ENCODE data around the gene REEP3. TPM values are rescaled to one million over a fixed set of nuclear protein-coding genes. Genes with fewer than 3 reads are reported as not detected.

REEP3 gene
- total and polyA plus RNA-seq, 2 experiments from 2014 or later, result 43.1 to 73.6 TPM

GRCh38 chr10:63603709-63604445 lies 82.7 kb downstream of the REEP3 start:
- TF ChIP-seq EZH2phosphoT487 (IDR thresholded peaks at IDR 0.05; ENCODE audit: low read depth, severe bottlenecking, unreplicated experiment), result no peak
- TF ChIP-seq, protein P1, sequence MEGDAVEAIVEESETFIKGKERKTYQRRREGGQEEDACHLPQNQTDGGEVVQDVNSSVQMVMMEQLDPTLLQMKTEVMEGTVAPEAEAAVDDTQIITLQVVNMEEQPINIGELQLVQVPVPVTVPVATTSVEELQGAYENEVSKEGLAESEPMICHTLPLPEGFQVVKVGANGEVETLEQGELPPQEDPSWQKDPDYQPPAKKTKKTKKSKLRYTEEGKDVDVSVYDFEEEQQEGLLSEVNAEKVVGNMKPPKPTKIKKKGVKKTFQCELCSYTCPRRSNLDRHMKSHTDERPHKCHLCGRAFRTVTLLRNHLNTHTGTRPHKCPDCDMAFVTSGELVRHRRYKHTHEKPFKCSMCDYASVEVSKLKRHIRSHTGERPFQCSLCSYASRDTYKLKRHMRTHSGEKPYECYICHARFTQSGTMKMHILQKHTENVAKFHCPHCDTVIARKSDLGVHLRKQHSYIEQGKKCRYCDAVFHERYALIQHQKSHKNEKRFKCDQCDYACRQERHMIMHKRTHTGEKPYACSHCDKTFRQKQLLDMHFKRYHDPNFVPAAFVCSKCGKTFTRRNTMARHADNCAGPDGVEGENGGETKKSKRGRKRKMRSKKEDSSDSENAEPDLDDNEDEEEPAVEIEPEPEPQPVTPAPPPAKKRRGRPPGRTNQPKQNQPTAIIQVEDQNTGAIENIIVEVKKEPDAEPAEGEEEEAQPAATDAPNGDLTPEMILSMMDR (IDR thresholded peaks at IDR 0.05; ENCODE audit: poor library complexity), result no peak
- no peak for TF ChIP-seq EZH2 (IDR thresholded peaks at IDR 0.05; ENCODE audit: borderline replicate concordance)
- H3K79me2 ChIP-seq, result no peaks in the 10 kb centered on the region
- H3K27me3 ChIP-seq, result no peaks in the 10 kb centered on the region
- no peaks in the 10 kb centered on the region for H3K9me3 ChIP-seq (ENCODE audit: low read depth)
- peaks cover 19% of the 10 kb centered on the region for H3K4me1 ChIP-seq (ENCODE audit: insufficient read depth)
- no peaks in the 10 kb centered on the region for H3K36me3 ChIP-seq (replicated peaks; ENCODE audit: insufficient read depth, low read depth)
- H2AFZ ChIP-seq, result no peak overlapping the region
- no peak overlapping the region for H3K4me3 ChIP-seq
- DNase-seq (ENCODE audit: low spot score), result no peak
- WGBS (ENCODE audit: low lambda C conversion rate, missing lambda C conversion rate), result 73% methylated on average over 7 of the region's 7 CpGs
- peaks cover 2% of the 10 kb centered on the region for H4K20me1 ChIP-seq (ENCODE audit: insufficient read depth, poor library complexity, severe bottlenecking)
- peak overlapping the region; percentile 49 for H3K27ac ChIP-seq
- no peaks in the 10 kb centered on the region for H3K9me2 ChIP-seq (replicated peaks; ENCODE audit: insufficient read depth)
- H3K4me2 ChIP-seq, result peak overlapping the region; percentile 13

- Histone ChIP-seq H3K9me3 (ENCODE audit: low read depth) (no peaks in the 10 kb centered on the region), H3K9me2 (replicated peaks; ENCODE audit: insufficient read depth) (no peaks in the 10 kb centered on the region), H3K36me3 (replicated peaks; ENCODE audit: insufficient read depth, low read depth) (no peaks in the 10 kb centered on the region), H3K4me1 (ENCODE audit: insufficient read depth) (peaks cover 19% of the 10 kb centered on the region), H3K27ac (peak overlapping the region; percentile 87), H3K4me2 (peak overlapping the region; percentile 45), H3K79me2 (no peaks in the 10 kb centered on the region), H4K20me1 (ENCODE audit: insufficient read depth, poor library complexity, severe bottlenecking) (peaks cover 2% of the 10 kb centered on the region), H3K27me3 (no peaks in the 10 kb centered on the region), H3K4me3 (no peak overlapping the region), H2AFZ (no peak overlapping the region)
- TF ChIP-seq, protein P1 (IDR thresholded peaks at IDR 0.05; ENCODE audit: poor library complexity), result no peak
- TF ChIP-seq EZH2phosphoT487 (IDR thresholded peaks at IDR 0.05; ENCODE audit: low read depth, severe bottlenecking, unreplicated experiment), result no peak
- no peak for TF ChIP-seq EZH2 (IDR thresholded peaks at IDR 0.05; ENCODE audit: borderline replicate concordance)
- 71% methylated on average over 3 of the region's 3 CpGs for WGBS (ENCODE audit: low lambda C conversion rate, missing lambda C conversion rate)
- DNase-seq (ENCODE audit: low spot score), result peak; percentile 77
Observed at GRCh38 chr10:63605197-63605967, 84.2 kb downstream of the REEP3 start.

- TF ChIP-seq EZH2phosphoT487 (IDR thresholded peaks at IDR 0.05; ENCODE audit: low read depth, severe bottlenecking, unreplicated experiment), result no peak
- TF ChIP-seq EZH2 (IDR thresholded peaks at IDR 0.05; ENCODE audit: borderline replicate concordance), result no peak
- TF ChIP-seq, protein P1 (IDR thresholded peaks at IDR 0.05; ENCODE audit: poor library complexity), result no peak
- H3K4me3 ChIP-seq, result no peak overlapping the region
- H3K27ac ChIP-seq, result no peak overlapping the region
- no peaks in the 10 kb centered on the region for H3K9me2 ChIP-seq (replicated peaks; ENCODE audit: insufficient read depth)
- H3K27me3 ChIP-seq, result no peaks in the 10 kb centered on the region
- H3K9me3 ChIP-seq (ENCODE audit: low read depth), result no peaks in the 10 kb centered on the region
- peaks cover 19% of the 10 kb centered on the region for H3K4me1 ChIP-seq (ENCODE audit: insufficient read depth)
- no peak overlapping the region for H3K4me2 ChIP-seq
- WGBS (ENCODE audit: low lambda C conversion rate, missing lambda C conversion rate), result 95% methylated on average over 1 of the region's 1 CpG
- H3K79me2 ChIP-seq, result no peaks in the 10 kb centered on the region
- no peak overlapping the region for H2AFZ ChIP-seq
- no peaks in the 10 kb centered on the region for H4K20me1 ChIP-seq (ENCODE audit: insufficient read depth, poor library complexity, severe bottlenecking)
- DNase-seq (ENCODE audit: low spot score), result no peak
- no peaks in the 10 kb centered on the region for H3K36me3 ChIP-seq (replicated peaks; ENCODE audit: insufficient read depth, low read depth)
Observed at GRCh38 chr10:63608511-63608910, 87.3 kb downstream of the REEP3 start.
